HL-60 (cell line): ENCODE results near the gene ZNF500.
"Not testable (repeated sequence)": the region's sequence is repeated elsewhere in the genome, so short reads cannot be mapped to it uniquely, and the experiment has no call there.

Experiments used
- DNase-seq, 2 experiments: peaks; one replicate each; pipeline ENCODE4 v3.0.0-alpha.2; 2010 to 2020; ENCODE audit warnings: low read depth in 1 of 2, low spot score in 1 of 2
- H3K27ac ChIP-seq: fragments of 250-450 bp; sonication (Bioruptor Pico); replicated peaks from 2 replicates; pipeline ENCODE4 v1.5.1; 2020; ENCODE audit warnings: mild to moderate bottlenecking, moderate library complexity
- H3K27me3 ChIP-seq: fragments of 250-450 bp; sonication (Bioruptor Pico); 2 replicates; pipeline ENCODE4 v1.5.1; 2021; ENCODE audit warnings: mild to moderate bottlenecking, moderate library complexity; ENCODE audit not compliant: insufficient read depth, poor library complexity, severe bottlenecking
- H3K4me3 ChIP-seq: replicated peaks from 2 replicates; pipeline ENCODE4 v1.5.1; 2011; ENCODE audit warnings: mild to moderate bottlenecking, control low read depth, low read length; ENCODE audit not compliant: insufficient read depth
- CTCF ChIP-seq: IDR thresholded peaks from one replicate; pipeline ENCODE4 v1.5.1; 2011; ENCODE audit warnings: low read length, control low read depth, inconsistent platforms; ENCODE audit not compliant: insufficient read depth
- GABPA ChIP-seq: IDR thresholded peaks from 2 replicates; pipeline ENCODE4 v1.6.1; 2012; ENCODE audit warnings: low read depth
- POLR2AphosphoS5 ChIP-seq: IDR thresholded peaks from 2 replicates; pipeline ENCODE4 v1.6.1; 2012; ENCODE audit warnings: low read depth
- SPI1 ChIP-seq: IDR thresholded peaks from 2 replicates; pipeline ENCODE4 v1.6.1; 2012; ENCODE audit warnings: low read depth, mild to moderate bottlenecking, borderline replicate concordance
- TF ChIP-seq, protein P1 (sequence below): IDR thresholded peaks from 2 replicates; pipeline ENCODE4 v1.6.1; 2012; ENCODE audit warnings: low read depth; ENCODE audit not compliant: insufficient replicate concordance

ZNF500 gene

DNA sequence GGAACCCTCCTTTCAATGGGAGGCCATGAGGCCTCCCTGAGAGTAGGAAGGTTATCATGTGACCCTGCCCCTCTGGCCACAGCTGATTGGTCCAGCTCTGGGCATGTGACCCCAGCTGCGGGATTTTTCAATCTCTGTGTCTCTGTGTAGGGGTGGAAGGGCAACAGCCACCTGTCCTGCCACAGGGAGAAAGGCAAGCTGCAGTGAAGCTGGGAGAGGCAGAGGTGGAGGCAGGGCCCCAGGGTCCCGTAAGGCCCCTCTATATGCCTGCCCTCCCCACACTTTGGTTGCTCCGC lies 21.7 kb downstream of the ZNF500 start:
- no peaks in the 10 kb centered on the region for H3K27me3 ChIP-seq
- H3K27ac ChIP-seq = no peak overlapping the region
- no peak for TF ChIP-seq GABPA
- TF ChIP-seq POLR2AphosphoS5 = no peak
- TF ChIP-seq, protein P1, sequence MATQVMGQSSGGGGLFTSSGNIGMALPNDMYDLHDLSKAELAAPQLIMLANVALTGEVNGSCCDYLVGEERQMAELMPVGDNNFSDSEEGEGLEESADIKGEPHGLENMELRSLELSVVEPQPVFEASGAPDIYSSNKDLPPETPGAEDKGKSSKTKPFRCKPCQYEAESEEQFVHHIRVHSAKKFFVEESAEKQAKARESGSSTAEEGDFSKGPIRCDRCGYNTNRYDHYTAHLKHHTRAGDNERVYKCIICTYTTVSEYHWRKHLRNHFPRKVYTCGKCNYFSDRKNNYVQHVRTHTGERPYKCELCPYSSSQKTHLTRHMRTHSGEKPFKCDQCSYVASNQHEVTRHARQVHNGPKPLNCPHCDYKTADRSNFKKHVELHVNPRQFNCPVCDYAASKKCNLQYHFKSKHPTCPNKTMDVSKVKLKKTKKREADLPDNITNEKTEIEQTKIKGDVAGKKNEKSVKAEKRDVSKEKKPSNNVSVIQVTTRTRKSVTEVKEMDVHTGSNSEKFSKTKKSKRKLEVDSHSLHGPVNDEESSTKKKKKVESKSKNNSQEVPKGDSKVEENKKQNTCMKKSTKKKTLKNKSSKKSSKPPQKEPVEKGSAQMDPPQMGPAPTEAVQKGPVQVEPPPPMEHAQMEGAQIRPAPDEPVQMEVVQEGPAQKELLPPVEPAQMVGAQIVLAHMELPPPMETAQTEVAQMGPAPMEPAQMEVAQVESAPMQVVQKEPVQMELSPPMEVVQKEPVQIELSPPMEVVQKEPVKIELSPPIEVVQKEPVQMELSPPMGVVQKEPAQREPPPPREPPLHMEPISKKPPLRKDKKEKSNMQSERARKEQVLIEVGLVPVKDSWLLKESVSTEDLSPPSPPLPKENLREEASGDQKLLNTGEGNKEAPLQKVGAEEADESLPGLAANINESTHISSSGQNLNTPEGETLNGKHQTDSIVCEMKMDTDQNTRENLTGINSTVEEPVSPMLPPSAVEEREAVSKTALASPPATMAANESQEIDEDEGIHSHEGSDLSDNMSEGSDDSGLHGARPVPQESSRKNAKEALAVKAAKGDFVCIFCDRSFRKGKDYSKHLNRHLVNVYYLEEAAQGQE = no peak
- no peak for TF ChIP-seq SPI1
- no peak for TF ChIP-seq CTCF
- H3K4me3 ChIP-seq = no peak overlapping the region
- DNase-seq = no peak

GRCh38 chr16:4744555-4745273 lies 22.2 kb downstream of the ZNF500 start:
- no peaks in the 10 kb centered on the region for H3K27me3 ChIP-seq
- H3K27ac ChIP-seq = no peak overlapping the region
- TF ChIP-seq POLR2AphosphoS5 (no peak), CTCF (no peak), SPI1 (no peak)
- TF ChIP-seq, protein P1 = no peak
- DNase-seq = no peak
- H3K4me3 ChIP-seq = no peak overlapping the region

- Histone ChIP-seq H3K27me3 (no peaks in the 10 kb centered on the region), H3K4me3 (no peak overlapping the region), H3K27ac (no peak overlapping the region)
- no peak for DNase-seq
- TF ChIP-seq POLR2AphosphoS5 (no peak), GABPA (no peak), SPI1 (no peak)
- TF ChIP-seq, protein P1 = no peak
These were observed 23.6 kb downstream of the ZNF500 start for GRCh38 chr16:4743226-4743878.

- not testable (repeated sequence) for H3K4me3 ChIP-seq
These were observed 28.6 kb downstream of the ZNF500 start for GRCh38 chr16:4738370-4738769.

More at GRCh38 chr16:4738370-4738769, 28.6 kb downstream of the ZNF500 start:
- DNase-seq, H3K27ac ChIP-seq, H3K27me3 ChIP-seq: not testable (repeated sequence)
